Keratinocyte (primary cell): Measurements from ENCODE around the gene CLRN3.

Experiments used
- CTCF ChIP-seq, 3 experiments: IDR thresholded peaks in 1 of 3; conservative IDR thresholded peaks in 1 of 3; optimal IDR thresholded peaks in 1 of 3; 2 replicates in 2 of 3; 3 replicates in 1 of 3; pipeline versions ENCODE3 to v1.5.1; 2011; ENCODE audit warnings: low read length in 3 of 3, mild to moderate bottlenecking in 3 of 3, moderate library complexity in 2 of 3, control low read depth in 1 of 3, inconsistent platforms in 1 of 3; ENCODE audit not compliant: insufficient read depth in 2 of 3; ENCODE audit errors: extremely low read depth in 1 of 3
- EZH2 ChIP-seq: IDR thresholded peaks from one replicate; pipeline ENCODE4 v1.6.1; 2012; ENCODE audit warnings: inconsistent platforms, mild to moderate bottlenecking, low read length, moderate library complexity

GRCh38 chr10:127888521-127889312, 4.0 kb downstream of the CLRN3 start:
- TF ChIP-seq CTCF (optimal IDR thresholded peaks at IDR 0.05 in 1 of 3, IDR thresholded peaks at IDR 0.05 in 1 of 3, conservative IDR thresholded peaks at IDR 0.05 in 1 of 3; ENCODE audit: extremely low read depth in 1 of 3, insufficient read depth in 2 of 3, low read length in 3 of 3) (no peak), EZH2 (no peak)
